AG04450 (cell line): ENCODE results near the gene C2orf76. TPM values are rescaled to one million over a fixed set of nuclear protein-coding genes. Genes with fewer than 3 reads are reported as not detected.

Experiments
- CTCF ChIA-PET: fragments of 300-600, 350-600 bp; formaldehyde crosslinking; extraction: SDS; loops from one replicate; lab custom pipeline; 2022; ENCODE audit warnings: antibody characterized with exemption, inconsistent platforms; lab: Charles Lee
- POLR2A ChIA-PET: fragments of 350-600 bp; formaldehyde crosslinking; extraction: SDS; loops from one replicate; lab custom pipeline; 2021; ENCODE audit warnings: antibody characterized with exemption, inconsistent platforms; lab: Yijun Ruan, JAX
- DNase-seq: peaks from one replicate; pipeline ENCODE4 v3.0.0-alpha.2; 2011; ENCODE audit warnings: low read depth, low spot score
- H3K27ac ChIP-seq: one replicate; pipeline ENCODE4 v1.5.1; 2012; ENCODE audit warnings: low read depth, low read length, control low read depth
- H3K27me3 ChIP-seq: one replicate; pipeline ENCODE4 v1.6.0; 2012; ENCODE audit warnings: low read length; ENCODE audit not compliant: control insufficient read depth, insufficient read depth
- H3K4me3 ChIP-seq: 2 replicates; pipeline ENCODE4 v1.5.1; 2011; ENCODE audit warnings: mild to moderate bottlenecking, low read depth, low read length, control low read depth
- H3K9me3 ChIP-seq: 2 replicates; pipeline ENCODE4 v1.5.1; 2012; ENCODE audit warnings: low read length; ENCODE audit not compliant: control insufficient read depth, insufficient read depth
- polyA plus RNA-seq: library from polyadenylated mRNA; depleted of rRNA; stranded (reverse); fragments of >200 nt; gene quantifications from 2 replicates; pipeline ENCODE4 v1.2.3, GENCODE V29; 2011
- TF ChIP-seq, protein P1 (sequence below): IDR thresholded peaks from 2 replicates; pipeline ENCODE4 v1.5.1; 2011; ENCODE audit warnings: low read depth, low read length, control low read depth, inconsistent platforms

Gene C2orf76
- polyA plus RNA-seq, 1 experiment, result 26.5 TPM

DNA sequence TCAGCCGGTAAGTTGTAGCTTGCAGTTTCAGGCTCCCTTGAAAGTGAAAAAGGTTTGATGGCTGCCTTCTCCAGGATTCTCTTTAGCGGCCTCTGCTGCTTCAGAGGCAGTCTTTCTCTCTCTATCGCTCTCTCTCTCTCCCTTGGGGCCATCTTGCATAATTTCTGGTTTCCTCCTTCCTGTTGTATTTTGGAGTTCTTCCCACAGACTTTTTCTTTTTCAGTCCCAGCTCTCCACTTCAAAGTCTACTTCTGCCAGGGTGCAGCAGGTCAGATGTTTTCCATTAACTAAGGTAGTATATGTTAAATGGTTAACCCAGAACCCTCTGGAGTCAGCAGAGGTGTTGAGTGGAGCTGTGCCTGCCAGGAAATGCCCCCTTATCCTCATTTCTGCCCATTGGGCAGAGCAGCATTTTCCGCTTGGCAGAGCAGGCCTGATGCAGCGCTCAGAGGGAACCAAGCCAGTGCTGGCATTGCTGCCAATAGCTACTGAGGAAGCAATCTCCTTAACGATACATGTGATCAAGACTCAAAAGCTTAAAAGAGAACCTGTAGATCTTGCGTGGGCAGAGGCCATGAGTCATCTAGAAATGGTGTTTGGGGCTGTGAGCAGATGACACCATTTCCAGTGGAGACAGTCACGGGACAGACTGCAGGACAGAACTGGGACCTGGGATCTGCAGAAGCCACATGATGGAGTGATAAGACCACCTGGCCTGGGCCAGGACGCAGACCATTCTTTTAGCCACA, 20.9 kb upstream of the C2orf76 start:
- ChIA-PET CTCF (interaction anchor here (0.6 to 0.7 kb wide), 2 partner anchors 15 to 169 kb away, joined by 3 read pairs; no protein-coding TSS in a partner anchor), POLR2A (interaction anchor here (0.9 kb wide), 1 partner anchor 21 kb away, joined by 3 read pairs; the partner anchor contains the start of gene DBI)
- Histone ChIP-seq H3K27me3 (peaks cover 15% of the 10 kb centered on the region), H3K9me3 (no peaks in the 10 kb centered on the region), H3K4me3 (no peak overlapping the region), H3K27ac (no peak overlapping the region)
- DNase-seq, result no peak
- TF ChIP-seq, protein P1, sequence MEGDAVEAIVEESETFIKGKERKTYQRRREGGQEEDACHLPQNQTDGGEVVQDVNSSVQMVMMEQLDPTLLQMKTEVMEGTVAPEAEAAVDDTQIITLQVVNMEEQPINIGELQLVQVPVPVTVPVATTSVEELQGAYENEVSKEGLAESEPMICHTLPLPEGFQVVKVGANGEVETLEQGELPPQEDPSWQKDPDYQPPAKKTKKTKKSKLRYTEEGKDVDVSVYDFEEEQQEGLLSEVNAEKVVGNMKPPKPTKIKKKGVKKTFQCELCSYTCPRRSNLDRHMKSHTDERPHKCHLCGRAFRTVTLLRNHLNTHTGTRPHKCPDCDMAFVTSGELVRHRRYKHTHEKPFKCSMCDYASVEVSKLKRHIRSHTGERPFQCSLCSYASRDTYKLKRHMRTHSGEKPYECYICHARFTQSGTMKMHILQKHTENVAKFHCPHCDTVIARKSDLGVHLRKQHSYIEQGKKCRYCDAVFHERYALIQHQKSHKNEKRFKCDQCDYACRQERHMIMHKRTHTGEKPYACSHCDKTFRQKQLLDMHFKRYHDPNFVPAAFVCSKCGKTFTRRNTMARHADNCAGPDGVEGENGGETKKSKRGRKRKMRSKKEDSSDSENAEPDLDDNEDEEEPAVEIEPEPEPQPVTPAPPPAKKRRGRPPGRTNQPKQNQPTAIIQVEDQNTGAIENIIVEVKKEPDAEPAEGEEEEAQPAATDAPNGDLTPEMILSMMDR, result peak; percentile 38; the same call in 1 of the 2 replicates

DNA sequence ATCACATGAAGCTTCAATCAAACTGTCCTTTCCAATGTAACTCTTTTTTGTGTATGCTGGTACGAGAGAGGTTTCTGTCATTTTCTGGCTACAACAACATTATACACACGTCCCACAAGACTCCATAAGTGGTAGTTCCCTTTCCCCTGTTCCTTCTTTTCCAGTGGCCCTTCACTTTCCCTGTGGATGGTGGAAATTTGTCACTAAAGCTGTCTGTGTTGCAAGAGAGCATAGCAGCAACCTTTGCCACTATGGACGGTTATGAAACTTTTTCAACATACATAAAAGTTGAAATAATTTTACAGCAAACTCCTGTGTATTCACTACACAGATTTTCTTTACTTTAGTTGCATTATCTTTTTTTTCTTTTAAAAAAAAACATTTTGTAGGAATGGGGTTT, 18.8 kb upstream of the C2orf76 start:
- no peaks in the 10 kb centered on the region for H3K9me3 ChIP-seq
- no peak overlapping the region for H3K4me3 ChIP-seq
- TF ChIP-seq, protein P1, result no peak
- ChIA-PET CTCF (no interaction called here), POLR2A (no interaction called here)
- no peak overlapping the region for H3K27ac ChIP-seq
- DNase-seq, result no peak
- H3K27me3 ChIP-seq, result peaks cover 11% of the 10 kb centered on the region

DNA sequence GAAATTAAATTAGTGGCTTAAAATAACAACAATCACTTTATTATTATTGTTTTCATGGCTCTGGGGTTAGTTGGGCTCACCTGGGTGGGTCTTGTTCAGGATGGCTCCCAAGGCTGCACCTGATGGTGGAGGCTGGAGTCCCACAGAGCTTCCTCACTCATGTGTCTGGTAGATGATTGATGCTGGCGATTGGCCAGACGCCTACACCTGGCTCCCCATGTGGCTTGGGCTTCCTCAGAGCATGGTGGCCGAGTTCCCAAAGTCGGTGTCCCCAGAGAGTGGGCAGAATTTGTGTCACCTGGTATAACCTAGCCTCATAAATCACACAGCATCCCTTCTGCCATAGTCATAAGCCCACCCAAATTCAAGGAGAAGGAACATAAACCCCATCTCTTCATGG, 18.3 kb upstream of the C2orf76 start:
- H3K27ac ChIP-seq, result no peak overlapping the region
- no peak for DNase-seq
- peaks cover 11% of the 10 kb centered on the region for H3K27me3 ChIP-seq
- ChIA-PET CTCF (no interaction called here), POLR2A (no interaction called here)
- H3K4me3 ChIP-seq, result no peak overlapping the region
- H3K9me3 ChIP-seq, result no peaks in the 10 kb centered on the region
- TF ChIP-seq, protein P1, result no peak

DNA sequence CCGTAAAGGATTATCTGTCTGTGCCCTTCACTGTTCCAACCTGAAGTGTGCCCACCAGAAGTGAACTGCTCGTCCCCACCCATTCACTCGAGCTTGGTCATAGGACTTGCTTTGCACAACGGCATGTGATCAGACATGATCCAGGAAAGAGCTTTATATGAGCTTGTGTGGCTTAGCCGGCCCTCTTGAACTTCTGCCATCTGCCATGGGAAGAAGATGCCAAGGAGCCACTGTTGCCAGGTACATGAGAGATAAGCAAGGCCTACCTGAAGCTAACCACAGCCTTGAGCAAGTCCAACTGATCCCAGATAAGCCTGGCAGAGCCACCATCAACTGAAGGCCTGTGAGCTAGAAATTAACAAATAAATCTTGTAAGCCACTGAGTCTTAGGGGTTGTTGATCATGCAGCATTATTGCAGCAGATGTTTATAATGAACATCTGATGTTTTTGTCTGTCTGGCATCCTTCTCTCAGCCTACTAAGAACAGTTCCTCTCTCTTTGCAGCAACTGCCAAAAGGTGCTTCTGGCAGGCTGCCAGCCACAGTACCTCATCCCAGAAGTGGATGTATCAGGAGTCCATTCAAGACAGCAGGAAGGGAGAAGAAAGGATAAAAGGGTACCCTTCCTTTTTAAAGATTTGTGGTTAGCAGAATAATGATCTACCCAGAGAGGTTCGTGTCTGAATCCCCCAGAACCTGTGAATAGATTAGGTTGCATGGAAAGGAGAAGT, 16.9 kb upstream of the C2orf76 start:
- ChIA-PET POLR2A (no interaction called here), CTCF (no interaction called here)
- no peak for DNase-seq

More for the DNA sequence above, 16.9 kb upstream of the C2orf76 start:
- TF ChIP-seq, protein P1, result no peak
- peaks cover 11% of the 10 kb centered on the region for H3K27me3 ChIP-seq
- H3K27ac ChIP-seq, result no peak overlapping the region
- H3K4me3 ChIP-seq, result no peak overlapping the region
- H3K9me3 ChIP-seq, result no peaks in the 10 kb centered on the region
